ENCODE data around the gene RGL1. TPM values are rescaled to one million over a fixed set of nuclear protein-coding genes. Genes with fewer than 3 reads are reported as not detected.

RGL1 gene
- total RNA-seq, 4 donors from 2014 or later = 31.5 to 51.5 (median 37.5) TPM

DNA sequence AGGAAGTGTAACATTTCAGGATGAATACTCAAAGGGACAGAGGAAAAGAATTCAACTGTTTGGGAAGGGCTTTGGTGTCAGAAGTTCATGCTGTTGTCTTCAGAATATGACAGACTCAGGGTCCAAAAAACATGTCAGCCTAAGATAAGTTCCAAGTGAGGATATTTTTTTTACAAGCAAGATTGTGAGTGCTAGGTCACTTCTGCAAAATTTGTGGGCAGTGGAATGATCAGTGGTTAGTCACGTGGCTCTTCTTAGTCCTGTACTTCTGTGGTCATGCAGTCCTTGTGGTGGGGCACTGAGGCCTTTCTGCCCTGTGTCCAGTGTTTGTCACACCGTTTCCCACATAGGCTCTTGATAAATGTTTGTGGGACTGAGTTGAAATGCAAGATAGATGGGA is 5.2 kb downstream of the RGL1 start:
- WGBS = 71% methylated on average over 2 of the region's 2 CpGs
- intact Hi-C loops (cut with DNase I) = no loop called here
- Histone ChIP-seq H3K4me3 (no peak overlapping the region), H3K27ac (replicated peaks in 1 of 4) (peak overlapping the region in 1 of 4 donors; percentile 15), H3K36me3 (no peaks in the 10 kb centered on the region), H3K4me1 (peaks cover 41 to 90% (median 90%) of the 10 kb centered on the region in 4 donors), H3K9me3 (no peaks in the 10 kb centered on the region), H3K27me3 (no peaks in the 10 kb centered on the region)
- TF ChIP-seq, protein P1, sequence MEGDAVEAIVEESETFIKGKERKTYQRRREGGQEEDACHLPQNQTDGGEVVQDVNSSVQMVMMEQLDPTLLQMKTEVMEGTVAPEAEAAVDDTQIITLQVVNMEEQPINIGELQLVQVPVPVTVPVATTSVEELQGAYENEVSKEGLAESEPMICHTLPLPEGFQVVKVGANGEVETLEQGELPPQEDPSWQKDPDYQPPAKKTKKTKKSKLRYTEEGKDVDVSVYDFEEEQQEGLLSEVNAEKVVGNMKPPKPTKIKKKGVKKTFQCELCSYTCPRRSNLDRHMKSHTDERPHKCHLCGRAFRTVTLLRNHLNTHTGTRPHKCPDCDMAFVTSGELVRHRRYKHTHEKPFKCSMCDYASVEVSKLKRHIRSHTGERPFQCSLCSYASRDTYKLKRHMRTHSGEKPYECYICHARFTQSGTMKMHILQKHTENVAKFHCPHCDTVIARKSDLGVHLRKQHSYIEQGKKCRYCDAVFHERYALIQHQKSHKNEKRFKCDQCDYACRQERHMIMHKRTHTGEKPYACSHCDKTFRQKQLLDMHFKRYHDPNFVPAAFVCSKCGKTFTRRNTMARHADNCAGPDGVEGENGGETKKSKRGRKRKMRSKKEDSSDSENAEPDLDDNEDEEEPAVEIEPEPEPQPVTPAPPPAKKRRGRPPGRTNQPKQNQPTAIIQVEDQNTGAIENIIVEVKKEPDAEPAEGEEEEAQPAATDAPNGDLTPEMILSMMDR (IDR thresholded peaks at IDR 0.05) = no peak
- no peak for TF ChIP-seq POLR2A (IDR thresholded peaks at IDR 0.05; ENCODE audit: low read depth)
- TF ChIP-seq EP300 (IDR thresholded peaks at IDR 0.05) = no peak
- no peak for TF ChIP-seq POLR2AphosphoS5 (IDR thresholded peaks at IDR 0.05)
- DNase-seq (ENCODE audit: extremely low spot score) = no peak

DNA sequence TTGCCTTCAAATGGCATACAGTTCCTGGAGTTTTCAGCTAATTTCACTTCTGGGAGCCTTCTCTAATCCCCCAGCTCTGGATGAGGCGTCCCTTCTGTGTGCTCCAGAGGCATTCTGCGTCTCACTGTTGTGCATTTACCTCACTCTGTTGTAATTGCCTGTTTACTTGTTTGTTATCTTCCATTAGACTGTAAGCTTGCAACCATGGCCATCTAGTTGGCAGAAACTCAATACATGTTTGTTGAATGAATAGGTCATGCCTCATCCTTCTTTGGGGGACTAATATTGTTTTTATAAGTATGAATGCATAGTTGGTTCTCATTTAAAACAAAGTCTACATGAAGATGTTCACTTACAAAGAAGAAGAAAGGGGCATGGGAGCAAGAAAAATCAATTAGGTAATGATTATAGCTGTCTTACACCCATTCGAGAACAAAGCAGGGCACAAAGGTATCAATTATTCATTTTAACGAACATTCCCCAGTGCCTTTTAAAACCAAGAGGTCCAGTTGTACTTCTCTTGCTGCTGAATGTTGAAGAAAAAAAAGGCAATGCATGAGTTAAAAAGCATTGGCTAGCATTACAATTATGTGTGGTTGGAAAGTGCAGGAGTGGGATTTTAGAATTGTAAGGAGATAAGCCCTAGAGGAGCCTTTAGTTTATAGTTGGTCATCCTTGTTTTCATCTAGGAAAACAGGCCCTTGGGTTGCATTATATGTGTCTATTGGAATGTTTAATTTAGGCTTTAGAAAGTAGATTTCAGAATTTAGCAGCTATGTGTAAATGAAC is 6.0 kb downstream of the RGL1 start:
- intact Hi-C loops (cut with DNase I) = no loop called here
- Histone ChIP-seq H3K4me1 (peaks cover 46 to 98% (median 98%) of the 10 kb centered on the region in 4 donors), H3K27ac (replicated peaks in 1 of 4) (peak overlapping the region; percentile 15 to 78 (median 44)), H3K36me3 (no peaks in the 10 kb centered on the region), H3K27me3 (no peaks in the 10 kb centered on the region), H3K4me3 (no peak overlapping the region), H3K9me3 (no peaks in the 10 kb centered on the region)
- TF ChIP-seq POLR2AphosphoS5 (IDR thresholded peaks at IDR 0.05) = no peak
- TF ChIP-seq, protein P1 (IDR thresholded peaks at IDR 0.05) = no peak
- no peak for TF ChIP-seq POLR2A (IDR thresholded peaks at IDR 0.05; ENCODE audit: low read depth)
- no peak for TF ChIP-seq EP300 (IDR thresholded peaks at IDR 0.05)
- 84% methylated on average over 4 of the region's 4 CpGs for WGBS
- no peak for DNase-seq (ENCODE audit: extremely low spot score)

DNA sequence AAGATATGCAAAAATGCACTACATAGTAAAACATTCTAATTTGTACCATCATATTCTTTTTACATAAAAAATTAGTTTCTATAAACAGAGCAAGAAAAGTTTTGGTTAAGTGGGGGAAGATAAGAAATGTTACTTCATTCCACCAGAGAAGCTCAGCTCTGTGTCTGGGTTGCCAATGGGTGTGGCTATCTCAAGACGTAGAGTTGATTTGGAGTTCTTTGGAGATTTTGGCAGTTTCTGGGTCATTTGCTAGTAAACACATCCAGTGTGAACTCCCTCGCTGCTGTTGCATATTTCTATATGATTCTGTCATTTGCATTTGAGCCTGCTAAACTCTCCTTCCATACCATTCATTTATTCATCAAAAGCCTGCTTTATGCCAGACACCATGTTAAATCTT is 7.2 kb downstream of the RGL1 start:
- 53% methylated on average over 2 of the region's 2 CpGs for WGBS

DNA sequence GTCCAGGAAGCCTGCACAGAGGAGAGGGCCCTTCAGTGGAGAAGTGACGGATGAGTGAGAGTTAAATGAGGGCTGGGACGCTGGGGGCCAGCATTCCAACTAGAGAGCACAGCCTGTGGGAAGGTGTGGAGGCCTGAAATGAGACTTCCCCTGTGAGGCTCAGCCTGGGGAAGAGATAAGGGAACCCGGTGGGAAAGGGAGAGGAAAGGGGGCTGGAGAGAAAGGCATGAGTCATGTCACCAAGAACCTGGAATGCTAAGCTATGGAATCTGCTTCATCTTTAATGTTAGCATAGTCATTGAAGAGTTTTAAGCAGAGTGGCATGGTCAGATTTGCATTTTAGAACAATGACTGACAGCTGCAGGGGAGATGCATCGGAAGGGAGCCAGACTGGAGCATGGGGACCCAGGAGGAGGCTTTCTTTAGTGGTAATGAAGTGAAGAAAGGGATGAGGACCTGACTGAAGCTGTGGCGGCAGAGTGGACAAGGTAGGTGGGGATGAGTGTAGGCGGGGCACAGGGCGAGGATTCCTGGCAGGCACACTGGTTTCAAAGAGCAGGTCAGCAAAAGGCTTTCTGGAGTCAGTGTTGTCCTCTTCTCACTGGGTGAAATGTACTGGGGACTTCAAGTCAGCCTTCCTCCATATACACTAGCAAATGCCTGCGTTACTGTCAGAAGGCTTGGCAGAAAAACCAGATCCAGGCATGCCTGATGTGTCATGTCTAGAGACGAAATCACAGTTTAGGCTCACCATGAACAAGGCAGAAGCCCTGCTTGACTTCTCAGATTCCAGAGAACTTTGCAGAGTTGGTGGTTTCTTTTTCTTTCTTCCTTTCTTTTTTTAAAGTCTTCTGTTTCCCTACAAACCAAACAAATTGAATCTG is 8.0 kb downstream of the RGL1 start:
- TF ChIP-seq, protein P1 (IDR thresholded peaks at IDR 0.05) = no peak
- no peak for TF ChIP-seq EP300 (IDR thresholded peaks at IDR 0.05)
- TF ChIP-seq POLR2AphosphoS5 (IDR thresholded peaks at IDR 0.05) = no peak
- TF ChIP-seq POLR2A (IDR thresholded peaks at IDR 0.05; ENCODE audit: low read depth) = no peak
- H3K4me3 ChIP-seq = no peak overlapping the region
- peaks cover 50 to 100% (median 98%) of the 10 kb centered on the region in 4 donors for H3K4me1 ChIP-seq
- WGBS = 62% methylated on average over 9 of the region's 9 CpGs
- no peaks in the 10 kb centered on the region for H3K36me3 ChIP-seq
- H3K9me3 ChIP-seq = no peaks in the 10 kb centered on the region
- intact Hi-C loops (cut with DNase I) = no loop called here
- DNase-seq (ENCODE audit: extremely low spot score) = no peak
- H3K27ac ChIP-seq (replicated peaks in 1 of 4) = peak overlapping the region; percentile 29 to 78 (median 62)
- H3K27me3 ChIP-seq = no peaks in the 10 kb centered on the region

More for the DNA sequence above, 7.2 kb downstream of the RGL1 start:
- intact Hi-C loops (cut with DNase I) = no loop called here
- Histone ChIP-seq H3K9me3 (no peaks in the 10 kb centered on the region), H3K27ac (replicated peaks in 1 of 4) (peak overlapping the region; percentile 29 to 78 (median 62)), H3K4me3 (no peak overlapping the region), H3K27me3 (no peaks in the 10 kb centered on the region), H3K36me3 (no peaks in the 10 kb centered on the region), H3K4me1 (peaks cover 43 to 100% (median 98%) of the 10 kb centered on the region in 4 donors)
- TF ChIP-seq EP300 (IDR thresholded peaks at IDR 0.05) = no peak
- TF ChIP-seq POLR2A (IDR thresholded peaks at IDR 0.05; ENCODE audit: low read depth) = no peak
- TF ChIP-seq, protein P1 (IDR thresholded peaks at IDR 0.05) = no peak
- no peak for TF ChIP-seq POLR2AphosphoS5 (IDR thresholded peaks at IDR 0.05)
- no peak for DNase-seq (ENCODE audit: extremely low spot score)

Data from esophagus muscularis mucosa (tissue), 4 donors.